Ammon's horn (tissue), 1 donor: ENCODE measurements around the gene NHLRC2.

ENCODE experiments used
- DNase-seq: peaks from one replicate; pipeline ENCODE4 v3.0.0-alpha.2; 2016; ENCODE audit warnings: low spot score

The NHLRC2 gene

GRCh38 chr10:113865901-113866300, 11.4 kb downstream of the NHLRC2 start:
- no peak for DNase-seq

GRCh38 chr10:113866551-113867394, 12.3 kb downstream of the NHLRC2 start:
- no peak for DNase-seq

DNA sequence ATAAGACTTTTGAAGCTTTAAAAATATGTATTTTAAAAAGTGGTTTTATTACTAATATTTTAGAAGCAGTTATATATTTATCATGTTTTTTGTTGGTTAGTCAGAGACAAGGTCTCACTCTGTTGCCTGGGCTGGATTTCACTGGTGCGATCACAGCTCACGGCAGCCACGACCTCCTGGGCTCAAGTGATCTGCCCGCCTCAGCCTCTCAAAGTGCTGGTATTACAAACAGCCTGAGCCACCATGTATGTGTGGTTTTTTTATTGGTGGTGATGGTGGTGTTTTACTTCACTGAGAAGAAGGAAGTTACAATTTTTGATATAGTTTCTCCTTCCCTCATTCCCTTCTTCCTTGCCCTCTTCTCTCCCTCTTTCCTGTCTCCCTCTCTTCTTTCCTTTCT, 13.4 kb downstream of the NHLRC2 start:
- no peak for DNase-seq

DNA sequence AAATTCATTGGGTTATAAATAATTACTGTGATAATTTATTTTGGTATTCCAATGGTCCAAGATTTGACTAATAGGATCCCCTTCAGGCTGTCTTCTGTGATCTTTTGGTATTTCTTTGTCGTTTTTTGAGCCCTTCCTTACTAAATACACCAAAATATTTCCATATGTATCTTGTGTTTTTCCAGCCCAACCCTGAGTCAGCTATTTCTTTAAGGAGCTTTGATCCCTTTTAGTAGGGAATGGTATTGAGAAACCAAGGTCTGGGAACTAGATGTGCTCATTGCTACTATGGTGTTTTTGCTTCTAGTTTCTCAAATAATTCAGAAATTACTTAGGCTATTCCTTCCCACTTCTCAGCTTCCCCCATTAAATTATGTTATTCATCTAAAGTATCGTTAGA, 15.3 kb downstream of the NHLRC2 start:
- no peak for DNase-seq

GRCh38 chr10:113872139-113873030, 17.9 kb downstream of the NHLRC2 start:
- DNase-seq: no peak

GRCh38 chr10:113875212-113875611, 20.8 kb downstream of the NHLRC2 start:
- DNase-seq: no peak

- no peak for DNase-seq
Measured at GRCh38 chr10:113876461-113876860, 22.0 kb downstream of the NHLRC2 start.

- DNase-seq: no peak
Measured at GRCh38 chr10:113879691-113880090, 25.2 kb downstream of the NHLRC2 start.

DNA sequence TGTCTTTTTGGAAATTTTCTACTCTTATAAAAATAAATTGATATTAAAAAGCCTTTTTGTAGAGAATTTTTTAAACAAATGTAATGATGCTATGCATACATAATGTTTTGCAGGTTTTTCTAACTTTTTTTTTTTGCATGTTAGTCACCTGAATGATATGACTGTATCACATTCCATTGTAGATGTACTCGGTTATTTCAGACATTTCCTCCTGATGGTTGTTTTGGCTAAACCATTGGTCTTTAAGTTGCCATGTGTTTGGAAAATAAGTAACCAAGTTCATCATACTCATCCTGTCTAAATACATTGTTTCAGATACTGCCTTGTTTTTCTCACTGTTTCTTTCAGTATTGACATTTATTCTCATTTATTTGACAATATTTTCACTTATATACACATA, 25.8 kb downstream of the NHLRC2 start:
- no peak for DNase-seq

DNA sequence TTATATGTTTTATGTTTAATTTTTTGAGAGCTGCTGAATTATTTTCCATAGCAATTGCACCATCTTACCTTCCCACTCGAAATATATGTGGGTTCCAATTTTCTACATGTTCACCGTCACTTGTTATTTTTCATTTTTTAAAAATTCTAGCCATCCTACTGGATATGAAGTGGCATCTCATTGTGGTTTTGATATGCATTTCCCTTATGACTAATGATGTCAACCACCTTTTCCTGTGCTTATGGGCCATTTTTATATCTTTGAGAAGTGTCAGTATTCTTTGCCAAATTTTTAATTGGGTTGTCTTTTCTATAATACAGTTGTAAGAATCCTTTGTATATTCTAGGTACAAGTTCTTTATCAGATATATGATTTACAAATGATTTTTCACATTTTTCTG, 27.8 kb downstream of the NHLRC2 start:
- no peak for DNase-seq

GRCh38 chr10:113889911-113890310, 35.5 kb downstream of the NHLRC2 start:
- DNase-seq: no peak

GRCh38 chr10:113890769-113891168, 36.3 kb downstream of the NHLRC2 start:
- DNase-seq: no peak

- peak; percentile 56 for DNase-seq
Measured at GRCh38 chr10:113891476-113891875, 37.0 kb downstream of the NHLRC2 start.

DNA sequence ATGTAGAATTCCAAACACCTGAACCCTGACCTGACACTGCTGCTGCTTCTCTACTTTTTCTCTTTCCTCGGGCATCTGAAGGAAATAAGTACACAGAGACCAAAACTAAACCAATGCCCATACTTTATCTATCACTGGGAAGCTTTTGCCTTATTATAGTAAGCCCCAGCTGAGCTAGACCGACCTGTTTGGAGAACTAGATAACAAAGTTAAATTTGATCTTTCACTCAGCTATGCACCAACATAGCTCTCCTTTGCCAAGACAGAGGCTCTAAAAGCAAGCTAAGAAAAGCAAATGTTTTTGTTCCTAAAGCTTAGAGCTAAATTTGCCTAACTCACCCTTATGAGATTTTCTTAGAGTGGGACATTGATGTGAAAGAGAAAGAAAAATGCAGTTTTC, 39.1 kb downstream of the NHLRC2 start:
- DNase-seq: no peak

GRCh38 chr10:113894581-113894980, 40.1 kb downstream of the NHLRC2 start:
- no peak for DNase-seq

DNA sequence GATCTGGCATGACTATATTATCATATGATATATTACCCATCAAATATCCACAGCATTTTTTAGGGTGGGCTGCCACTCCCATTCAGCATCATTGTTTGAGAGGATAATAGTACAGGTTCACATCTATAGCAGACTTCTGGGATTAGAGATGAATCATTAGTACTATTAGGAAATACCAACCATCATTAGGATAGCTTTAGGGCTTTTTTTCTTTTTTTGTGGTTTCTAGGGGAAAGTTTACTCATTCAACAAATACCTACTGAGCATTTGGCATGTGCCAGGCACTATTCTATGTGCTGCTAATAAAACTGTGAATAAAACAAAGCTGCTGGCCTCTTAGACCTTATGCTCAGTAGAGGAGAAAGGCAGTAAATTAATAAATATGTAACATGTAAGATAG, 40.6 kb downstream of the NHLRC2 start:
- no peak for DNase-seq

GRCh38 chr10:113897693-113898618, 43.5 kb downstream of the NHLRC2 start:
- DNase-seq: peak; percentile 39

- no peak for DNase-seq
Measured at GRCh38 chr10:113899952-113900598, 45.6 kb downstream of the NHLRC2 start.

DNA sequence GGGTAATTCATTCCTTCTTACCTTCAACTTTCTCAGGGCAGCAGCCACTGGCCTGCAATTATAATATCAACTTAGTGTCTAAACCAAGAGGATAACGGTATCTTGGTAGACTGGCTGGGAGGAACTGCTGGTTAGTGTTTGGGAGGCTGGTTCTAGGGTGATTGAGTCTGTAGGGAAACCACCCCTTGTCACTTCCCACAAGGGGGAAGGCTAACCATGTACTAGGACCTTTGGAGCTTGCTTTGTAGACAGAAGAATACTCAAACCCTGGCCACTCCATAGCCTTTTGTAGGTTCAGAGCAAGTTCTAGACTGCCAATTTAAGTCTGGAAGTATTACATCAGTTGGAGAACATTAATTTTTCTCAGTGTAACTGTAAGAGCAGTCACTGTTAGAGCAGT, 51.3 kb downstream of the NHLRC2 start:
- DNase-seq: no peak

DNA sequence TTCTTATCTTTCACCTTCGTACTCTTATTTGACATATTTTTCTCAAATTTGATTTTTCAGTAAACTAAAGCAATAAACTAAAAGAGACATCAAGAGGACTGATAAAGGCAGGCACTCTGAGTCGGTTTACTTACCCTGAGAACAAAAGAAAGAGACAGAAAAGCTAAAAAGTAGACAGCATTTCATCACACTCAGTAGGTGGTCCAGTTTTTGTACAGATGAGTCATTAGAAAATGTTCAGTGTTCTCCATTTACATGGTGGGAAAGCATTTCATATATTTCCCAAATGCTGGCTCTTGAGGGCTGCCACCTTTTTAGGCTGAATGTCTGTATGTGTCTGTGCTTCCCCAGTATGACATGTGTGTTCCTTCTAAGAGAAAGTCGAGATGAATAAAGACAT, 52.7 kb downstream of the NHLRC2 start:
- DNase-seq: no peak

DNA sequence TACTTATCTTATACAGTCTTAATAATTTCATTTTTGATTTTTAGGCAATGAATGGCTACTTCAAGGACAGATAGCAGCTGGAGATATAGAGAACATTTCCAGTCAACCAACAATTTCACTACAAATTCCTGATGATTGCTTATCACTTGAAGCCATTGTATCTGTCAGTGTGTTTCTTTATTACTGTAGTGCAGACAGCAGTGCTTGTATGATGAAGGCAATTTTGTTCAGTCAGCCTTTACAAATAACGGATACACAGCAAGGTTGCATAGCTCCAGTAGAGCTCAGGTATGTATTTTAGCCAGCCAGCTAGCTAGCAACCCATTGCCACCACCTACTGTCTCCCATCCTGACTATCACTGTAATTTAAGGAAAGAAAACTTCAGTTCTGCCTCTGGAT, 53.8 kb downstream of the NHLRC2 start:
- DNase-seq: no peak

DNA sequence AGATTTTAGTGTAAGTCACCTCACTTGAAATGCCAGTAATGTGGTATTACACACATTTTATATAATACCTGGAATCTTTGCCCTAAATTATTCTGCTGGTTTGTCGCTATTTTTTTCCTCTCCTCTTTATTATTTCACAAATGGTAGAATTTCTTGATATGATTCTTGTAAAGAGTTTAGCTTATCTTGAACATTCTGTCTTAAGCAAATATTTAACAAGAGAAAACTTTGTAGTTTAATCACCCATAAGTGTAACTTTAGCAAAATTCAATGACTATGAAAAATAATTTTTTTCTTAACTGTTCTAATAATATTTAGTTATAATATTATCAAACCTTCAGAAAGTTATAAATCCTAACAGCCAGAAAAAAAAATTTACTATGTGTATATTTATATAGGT, 56.7 kb downstream of the NHLRC2 start:
- no peak for DNase-seq
